ENCODE results near the gene SERPINA4. TPM values are rescaled to one million over a fixed set of nuclear protein-coding genes. Genes with fewer than 3 reads are reported as not detected.

The SERPINA4 gene
- polyA plus RNA-seq, 4 donors: 1.3 to 1.7 (median 1.4) TPM

- no peak for DNase-seq (ENCODE audit: low read depth in 4 of 4, low spot score in 3 of 4)
Observed at GRCh38 chr14:94542111-94542810, 19.0 kb upstream of the SERPINA4 start.

GRCh38 chr14:94542811-94543440, 18.3 kb upstream of the SERPINA4 start:
- no peak for DNase-seq (ENCODE audit: low read depth in 4 of 4, low spot score in 3 of 4)

GRCh38 chr14:94543449-94544124, 17.7 kb upstream of the SERPINA4 start:
- no peak for DNase-seq (ENCODE audit: low read depth in 4 of 4, low spot score in 3 of 4)

- no peak for DNase-seq (ENCODE audit: low read depth in 4 of 4, low spot score in 3 of 4)
Observed at GRCh38 chr14:94544726-94545125, 16.5 kb upstream of the SERPINA4 start.

- DNase-seq (ENCODE audit: low read depth in 4 of 4, low spot score in 3 of 4): no peak
Observed at GRCh38 chr14:94545131-94545841, 16.0 kb upstream of the SERPINA4 start.

GRCh38 chr14:94547151-94547680, 14.0 kb upstream of the SERPINA4 start:
- no peak for DNase-seq (ENCODE audit: low read depth in 4 of 4, low spot score in 3 of 4)

- DNase-seq (ENCODE audit: low read depth in 4 of 4, low spot score in 3 of 4): no peak
Observed at GRCh38 chr14:94547726-94548125, 13.5 kb upstream of the SERPINA4 start.

- DNase-seq (ENCODE audit: low read depth in 4 of 4, low spot score in 3 of 4): no peak
Observed at GRCh38 chr14:94548131-94548998, 12.9 kb upstream of the SERPINA4 start.

- DNase-seq (ENCODE audit: low read depth in 4 of 4, low spot score in 3 of 4): peak in 2 of 4 donors; percentile 38 to 44
Observed at GRCh38 chr14:94548999-94549985, 11.9 kb upstream of the SERPINA4 start.

- no peak for DNase-seq (ENCODE audit: low read depth in 4 of 4, low spot score in 3 of 4)
Observed at GRCh38 chr14:94550041-94550440, 11.2 kb upstream of the SERPINA4 start.

GRCh38 chr14:94555991-94556390, 5.3 kb upstream of the SERPINA4 start:
- no peak for DNase-seq (ENCODE audit: low read depth in 4 of 4, low spot score in 3 of 4)

- DNase-seq (ENCODE audit: low read depth in 4 of 4, low spot score in 3 of 4): no peak
Observed at GRCh38 chr14:94557327-94557726, 3.9 kb upstream of the SERPINA4 start.

GRCh38 chr14:94558842-94559241, 2.4 kb upstream of the SERPINA4 start:
- DNase-seq (ENCODE audit: low read depth in 4 of 4, low spot score in 3 of 4): no peak

GRCh38 chr14:94559638-94560290, 1.5 kb upstream of the SERPINA4 start:
- no peak for DNase-seq (ENCODE audit: low read depth in 4 of 4, low spot score in 3 of 4)

GRCh38 chr14:94560291-94560665, 964 bp upstream of the SERPINA4 start:
- DNase-seq (ENCODE audit: low read depth in 4 of 4, low spot score in 3 of 4): no peak

- DNase-seq (ENCODE audit: low read depth in 4 of 4, low spot score in 3 of 4): no peak
Observed at GRCh38 chr14:94561656-94562010, 391 bp downstream of the SERPINA4 start.

GRCh38 chr14:94562022-94562421, 780 bp downstream of the SERPINA4 start:
- no peak for DNase-seq (ENCODE audit: low read depth in 4 of 4, low spot score in 3 of 4)
